Renal pelvis (tissue), 4 donors: ENCODE data around the gene NEK6. TPM values are rescaled to one million over a fixed set of nuclear protein-coding genes. Genes with fewer than 3 reads are reported as not detected.

Experiments used
- DNase-seq: peaks from one replicate; pipeline ENCODE4 v3.0.0-alpha.2; 2013
- polyA plus RNA-seq, 3 donors: library from polyadenylated mRNA; unstranded; fragments of 120-200 nt; gene quantifications; one replicate each; pipeline ENCODE4 v1.2.1, GENCODE V29; 2013; ENCODE audit not compliant: insufficient read length in 3 of 3

NEK6 gene
- polyA plus RNA-seq, 3 donors, result 27.6 to 34.9 (median 29.6) TPM

- DNase-seq, result no peak
Observed at GRCh38 chr9:124392254-124392870, 134.6 kb downstream of the NEK6 start.

DNA sequence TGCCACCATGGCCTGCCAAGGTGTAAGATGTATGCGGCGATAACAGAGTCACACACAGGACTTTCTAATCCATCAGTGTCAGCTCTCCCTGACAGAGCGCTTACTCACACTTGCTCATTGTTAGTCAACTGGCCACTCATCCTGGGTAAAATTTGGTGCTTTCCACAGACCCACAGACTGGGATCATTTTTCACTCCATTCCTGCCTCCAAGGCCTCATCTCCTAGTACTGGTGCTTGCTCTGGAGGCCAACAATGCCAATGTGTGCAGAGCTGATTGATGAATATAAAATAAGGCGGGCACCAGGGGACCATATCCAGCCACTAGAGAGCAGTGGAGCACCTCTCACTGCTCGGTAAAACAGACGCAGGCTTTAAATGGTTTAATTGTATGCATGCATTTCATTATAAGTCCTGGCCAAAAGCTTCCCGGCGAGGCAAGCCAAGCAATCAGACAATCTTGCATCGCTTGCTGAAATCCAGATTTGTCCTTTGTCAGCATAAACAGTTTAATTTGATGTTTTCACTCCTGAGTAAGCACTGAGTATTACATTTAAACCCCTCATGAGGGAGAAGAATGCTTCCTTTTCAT lies 135.2 kb downstream of the NEK6 start:
- no peak for DNase-seq

DNA sequence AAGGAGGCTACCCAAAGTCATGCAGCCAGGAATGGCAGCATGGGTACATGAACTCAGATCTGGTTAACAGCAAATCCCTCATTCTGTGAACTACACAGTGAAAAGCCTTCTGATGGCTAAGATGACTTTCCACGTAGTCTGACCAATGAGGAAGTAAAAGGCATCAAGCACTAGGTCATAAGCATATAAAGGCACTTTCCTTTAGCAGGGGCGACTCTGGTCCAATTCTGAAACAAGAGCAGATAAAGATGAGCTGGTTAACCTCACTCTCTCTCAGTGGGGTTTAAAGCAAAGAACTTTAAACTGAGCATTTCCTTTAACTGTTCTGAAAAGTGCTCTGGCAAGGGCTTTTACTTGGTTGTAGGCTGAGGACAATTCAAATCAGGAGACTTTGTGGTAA lies 136.4 kb downstream of the NEK6 start:
- no peak for DNase-seq

DNA sequence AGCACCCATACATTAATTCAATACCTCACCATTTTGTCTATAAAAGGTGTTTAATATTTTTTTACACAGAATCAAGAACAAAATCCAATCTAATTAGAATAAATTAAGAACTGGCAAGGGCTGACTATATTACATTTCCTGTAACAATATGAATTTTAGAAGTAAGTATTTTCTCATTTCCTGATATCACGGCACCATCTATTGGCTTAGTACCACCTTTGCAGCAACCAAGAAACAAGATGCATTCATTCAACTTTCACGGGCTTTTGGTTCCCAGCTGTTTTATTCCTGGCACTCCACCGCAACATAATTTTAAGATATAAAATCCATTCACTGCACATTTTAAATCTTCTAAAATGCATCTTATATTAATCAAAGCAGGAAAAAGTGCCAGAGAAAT lies 136.8 kb downstream of the NEK6 start:
- DNase-seq, result no peak

DNA sequence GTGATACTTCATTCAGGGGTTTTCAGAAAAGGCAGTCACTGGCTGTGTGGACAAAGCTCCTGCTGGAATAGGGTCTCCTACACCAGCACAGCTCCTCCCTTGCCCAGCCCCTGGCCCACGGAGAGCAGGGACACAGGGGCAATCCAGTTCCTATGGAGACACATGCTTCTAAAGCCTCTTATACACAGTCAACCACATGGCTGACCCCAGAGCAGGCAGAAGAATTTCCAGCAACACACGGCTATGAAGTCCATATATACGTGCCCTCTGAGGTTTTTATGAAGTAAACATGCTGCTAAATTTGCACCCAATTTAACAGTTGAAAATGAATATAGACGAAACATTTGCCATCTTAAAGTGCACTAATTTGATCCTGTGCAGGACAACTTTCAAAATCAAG lies 138.1 kb downstream of the NEK6 start:
- DNase-seq, result no peak

- DNase-seq, result no peak
Observed at GRCh38 chr9:124398191-124398935, 140.6 kb downstream of the NEK6 start.

GRCh38 chr9:124399323-124399967 lies 141.7 kb downstream of the NEK6 start:
- DNase-seq, result no peak

GRCh38 chr9:124399968-124400940 lies 142.5 kb downstream of the NEK6 start:
- no peak for DNase-seq

Other genes with a start within 250 kb of the NEK6 start
- gene LHX2, start 246.2 kb upstream of the NEK6 start, polyA plus RNA-seq, result under 1 TPM; 0.16 to 0.22 (median 0.21) TPM
- gene PSMB7, start 157.5 kb downstream of the NEK6 start, polyA plus RNA-seq, result 100 to 1,000 TPM; 203 to 241 (median 213) TPM
- under 1 TPM; 0.17 to 0.37 (median 0.19) TPM for gene ADGRD2, start 192.5 kb downstream of the NEK6 start, polyA plus RNA-seq
- under 1 TPM; 0.08 to 0.34 (median 0.19) TPM for gene NR5A1, start 249.4 kb downstream of the NEK6 start, polyA plus RNA-seq